Measurements from ENCODE around the gene ZFYVE28. TPM values are rescaled to one million over a fixed set of nuclear protein-coding genes. Genes with fewer than 3 reads are reported as not detected.

Gene ZFYVE28
- total RNA-seq, 2 experiments from 2014 or later: 9.6 to 10.3 TPM

GRCh38 chr4:2399631-2400190 lies 18.7 kb downstream of the ZFYVE28 start:
- POLR2A ChIA-PET: no interaction called here
- CTCF ChIA-PET: interaction anchor here (1.0 kb wide), 1 partner anchor 13 kb away, joined by 5 read pairs; no protein-coding TSS in a partner anchor

GRCh38 chr4:2399216-2399615 lies 19.2 kb downstream of the ZFYVE28 start:
- ChIA-PET POLR2A (no interaction called here), CTCF (interaction anchor here (1.0 kb wide), 1 partner anchor 13 kb away, joined by 5 read pairs; no protein-coding TSS in a partner anchor)

- CTCF ChIA-PET: interaction anchor here (1.2 kb wide), 1 partner anchor 21 kb away, joined by 3 read pairs; the partner anchor contains the start of gene CFAP99
Observed at GRCh38 chr4:2397596-2398379, 20.7 kb downstream of the ZFYVE28 start.

GRCh38 chr4:2396781-2397368 lies 21.6 kb downstream of the ZFYVE28 start:
- POLR2A ChIA-PET: no interaction called here
- CTCF ChIA-PET: no interaction called here

More at GRCh38 chr4:2397596-2398379, 20.7 kb downstream of the ZFYVE28 start:
- POLR2A ChIA-PET: interaction anchor here (0.5 kb wide), 1 partner anchor 340 kb away, joined by 3 read pairs; no protein-coding TSS in a partner anchor

GRCh38 chr4:2395584-2395983 lies 22.9 kb downstream of the ZFYVE28 start:
- ChIA-PET POLR2A (no interaction called here), CTCF (interaction anchor here (0.5 kb wide), 1 partner anchor 481 kb away, joined by 3 read pairs; no protein-coding TSS in a partner anchor)

- ChIA-PET POLR2A (no interaction called here), CTCF (no interaction called here)
Observed at GRCh38 chr4:2395038-2395437, 23.4 kb downstream of the ZFYVE28 start.

- ChIA-PET POLR2A (no interaction called here), CTCF (interaction anchor here (0.8 kb wide), 1 partner anchor 15 kb away, joined by 4 read pairs; no protein-coding TSS in a partner anchor)
Observed at GRCh38 chr4:2394528-2394927, 23.9 kb downstream of the ZFYVE28 start.

- CTCF ChIA-PET: interaction anchor here (0.7 to 1.2 kb wide), 3 partner anchors 14 to 26 kb away, joined by 3 to 4 read pairs (median 3); partner anchors contain the start of gene CFAP99
- POLR2A ChIA-PET: interaction anchor here (0.7 kb wide), 1 partner anchor 19 kb away, joined by 3 read pairs; no protein-coding TSS in a partner anchor
Observed at GRCh38 chr4:2393353-2394270, 24.8 kb downstream of the ZFYVE28 start.

GRCh38 chr4:2390784-2391421 lies 27.5 kb downstream of the ZFYVE28 start:
- ChIA-PET POLR2A (no interaction called here), CTCF (interaction anchor here (1.2 kb wide), 1 partner anchor 30 kb away, joined by 3 read pairs; no protein-coding TSS in a partner anchor)

GRCh38 chr4:2390146-2390545 lies 28.3 kb downstream of the ZFYVE28 start:
- CTCF ChIA-PET: interaction anchor here (1.2 kb wide), 1 partner anchor 31 kb away, joined by 3 read pairs; no protein-coding TSS in a partner anchor
- POLR2A ChIA-PET: no interaction called here

- POLR2A ChIA-PET: no interaction called here
- CTCF ChIA-PET: interaction anchor here (1.2 kb wide), 1 partner anchor 32 kb away, joined by 3 read pairs; no protein-coding TSS in a partner anchor
Observed at GRCh38 chr4:2389691-2390090, 28.8 kb downstream of the ZFYVE28 start.

- CTCF ChIA-PET: no interaction called here
- POLR2A ChIA-PET: interaction anchor here (0.6 kb wide), 1 partner anchor 392 kb away, joined by 4 read pairs; no protein-coding TSS in a partner anchor
Observed at GRCh38 chr4:2388429-2389182, 29.8 kb downstream of the ZFYVE28 start.

GRCh38 chr4:2387829-2388228 lies 30.6 kb downstream of the ZFYVE28 start:
- POLR2A ChIA-PET: no interaction called here
- CTCF ChIA-PET: no interaction called here

- POLR2A ChIA-PET: no interaction called here
- CTCF ChIA-PET: no interaction called here
Observed at GRCh38 chr4:2387218-2387617, 31.2 kb downstream of the ZFYVE28 start.

- ChIA-PET POLR2A (no interaction called here), CTCF (no interaction called here)
Observed at GRCh38 chr4:2386717-2387116, 31.7 kb downstream of the ZFYVE28 start.

- ChIA-PET POLR2A (no interaction called here), CTCF (no interaction called here)
Observed at GRCh38 chr4:2385516-2385915, 32.9 kb downstream of the ZFYVE28 start.

- CTCF ChIA-PET: no interaction called here
- POLR2A ChIA-PET: no interaction called here
Observed at GRCh38 chr4:2384245-2384644, 34.2 kb downstream of the ZFYVE28 start.

- POLR2A ChIA-PET: no interaction called here
Observed at GRCh38 chr4:2383760-2384159, 34.7 kb downstream of the ZFYVE28 start.

More at GRCh38 chr4:2383760-2384159, 34.7 kb downstream of the ZFYVE28 start:
- CTCF ChIA-PET: no interaction called here

Measured in activated CD8-positive, alpha-beta memory T cell treated with anti-CD3 and anti-CD28 coated beads for 36 hours (primary cell).